Measurements from ENCODE around the gene DDX10.
A peak's percentile ranks its signal among the peaks of the same experiment; 100 is the strongest.

The DDX10 gene

GRCh38 chr11:108670451-108670850 is 5.6 kb downstream of the DDX10 start:
- Mint-ChIP-seq H3K4me1 (peaks cover 43% of the 10 kb centered on the region), H3K36me3 (peaks cover 17% of the 10 kb centered on the region), H3K4me3 (no peak overlapping the region), H3K27ac (no peak overlapping the region), H3K27me3 (no peaks in the 10 kb centered on the region), H3K9me3 (no peaks in the 10 kb centered on the region)
- DNase-seq (ENCODE audit: low spot score in 2 of 2) (no peak), ATAC-seq (ENCODE audit: low read depth) (no peak)

GRCh38 chr11:108672113-108672512 is 7.2 kb downstream of the DDX10 start:
- Mint-ChIP-seq H3K4me1 (peaks cover 31% of the 10 kb centered on the region), H3K4me3 (no peak overlapping the region), H3K27ac (peak overlapping the region; percentile 22), H3K36me3 (peaks cover 23% of the 10 kb centered on the region), H3K9me3 (no peaks in the 10 kb centered on the region), H3K27me3 (no peaks in the 10 kb centered on the region)
- DNase-seq (ENCODE audit: low spot score in 2 of 2) (no peak), ATAC-seq (ENCODE audit: low read depth) (no peak)

- peaks cover 27% of the 10 kb centered on the region for H3K4me1 Mint-ChIP-seq
- no peaks in the 10 kb centered on the region for H3K27me3 Mint-ChIP-seq
- no peak overlapping the region for H3K4me3 Mint-ChIP-seq
- H3K9me3 Mint-ChIP-seq, result no peaks in the 10 kb centered on the region
- ATAC-seq (ENCODE audit: low read depth) (no peak), DNase-seq (ENCODE audit: low spot score in 2 of 2) (no peak)
- H3K36me3 Mint-ChIP-seq, result peaks cover 23% of the 10 kb centered on the region
- H3K27ac Mint-ChIP-seq, result no peak overlapping the region
Measured at GRCh38 chr11:108672786-108673185, 7.9 kb downstream of the DDX10 start.

GRCh38 chr11:108679045-108679444 is 14.2 kb downstream of the DDX10 start:
- Mint-ChIP-seq H3K27ac (no peak overlapping the region), H3K9me3 (no peaks in the 10 kb centered on the region), H3K4me1 (no peaks in the 10 kb centered on the region), H3K4me3 (no peak overlapping the region), H3K36me3 (peaks cover 28% of the 10 kb centered on the region), H3K27me3 (no peaks in the 10 kb centered on the region)
- DNase-seq (ENCODE audit: low spot score in 2 of 2), result no peak
- ATAC-seq (ENCODE audit: low read depth), result no peak

GRCh38 chr11:108680271-108680670 is 15.4 kb downstream of the DDX10 start:
- Mint-ChIP-seq H3K9me3 (no peaks in the 10 kb centered on the region), H3K27me3 (no peaks in the 10 kb centered on the region), H3K4me3 (no peak overlapping the region), H3K4me1 (no peaks in the 10 kb centered on the region), H3K27ac (no peak overlapping the region), H3K36me3 (peaks cover 28% of the 10 kb centered on the region)
- DNase-seq (ENCODE audit: low spot score in 2 of 2) (no peak), ATAC-seq (ENCODE audit: low read depth) (no peak)

- no peaks in the 10 kb centered on the region for H3K9me3 Mint-ChIP-seq
- no peaks in the 10 kb centered on the region for H3K27me3 Mint-ChIP-seq
- peaks cover 42% of the 10 kb centered on the region for H3K36me3 Mint-ChIP-seq
- no peaks in the 10 kb centered on the region for H3K4me1 Mint-ChIP-seq
- no peak overlapping the region for H3K4me3 Mint-ChIP-seq
- no peak for DNase-seq (ENCODE audit: low spot score in 2 of 2)
- no peak for ATAC-seq (ENCODE audit: low read depth)
- H3K27ac Mint-ChIP-seq, result no peak overlapping the region
Measured at GRCh38 chr11:108685419-108686130, 20.7 kb downstream of the DDX10 start.

- H3K4me3 Mint-ChIP-seq, result no peak overlapping the region
- DNase-seq (ENCODE audit: low spot score in 2 of 2) (no peak), ATAC-seq (ENCODE audit: low read depth) (no peak)
- no peak overlapping the region for H3K27ac Mint-ChIP-seq
- H3K9me3 Mint-ChIP-seq, result no peaks in the 10 kb centered on the region
- peaks cover 14% of the 10 kb centered on the region for H3K36me3 Mint-ChIP-seq
- no peaks in the 10 kb centered on the region for H3K27me3 Mint-ChIP-seq
- H3K4me1 Mint-ChIP-seq, result no peaks in the 10 kb centered on the region
Measured at GRCh38 chr11:108693852-108694251, 29.0 kb downstream of the DDX10 start.

- no peak for DNase-seq (ENCODE audit: low spot score in 2 of 2)
- Mint-ChIP-seq H3K4me3 (no peak overlapping the region), H3K36me3 (peaks cover 9% of the 10 kb centered on the region)
Measured at GRCh38 chr11:108694846-108695245, 30.0 kb downstream of the DDX10 start.

GRCh38 chr11:108697872-108698473 is 33.1 kb downstream of the DDX10 start:
- Mint-ChIP-seq H3K9me3 (no peaks in the 10 kb centered on the region), H3K36me3 (peaks cover 11% of the 10 kb centered on the region), H3K27ac (no peak overlapping the region), H3K4me1 (no peaks in the 10 kb centered on the region), H3K27me3 (no peaks in the 10 kb centered on the region), H3K4me3 (no peak overlapping the region)
- DNase-seq (ENCODE audit: low spot score in 2 of 2) (peak; percentile 27 to 56), ATAC-seq (ENCODE audit: low read depth) (peak; percentile 99)

More at GRCh38 chr11:108694846-108695245, 30.0 kb downstream of the DDX10 start:
- no peaks in the 10 kb centered on the region for H3K27me3 Mint-ChIP-seq
- no peak for ATAC-seq (ENCODE audit: low read depth)
- no peak overlapping the region for H3K27ac Mint-ChIP-seq
- H3K9me3 Mint-ChIP-seq, result no peaks in the 10 kb centered on the region
- H3K4me1 Mint-ChIP-seq, result no peaks in the 10 kb centered on the region

GRCh38 chr11:108698844-108699642 is 34.2 kb downstream of the DDX10 start:
- DNase-seq (ENCODE audit: low spot score in 2 of 2), result no peak
- Mint-ChIP-seq H3K27ac (no peak overlapping the region), H3K36me3 (peaks cover 13% of the 10 kb centered on the region), H3K4me3 (no peak overlapping the region), H3K27me3 (no peaks in the 10 kb centered on the region), H3K4me1 (no peaks in the 10 kb centered on the region), H3K9me3 (no peaks in the 10 kb centered on the region)
- no peak for ATAC-seq (ENCODE audit: low read depth)

GRCh38 chr11:108703916-108704315 is 39.0 kb downstream of the DDX10 start:
- no peak overlapping the region for H3K27ac Mint-ChIP-seq
- H3K27me3 Mint-ChIP-seq, result no peaks in the 10 kb centered on the region
- ATAC-seq (ENCODE audit: low read depth) (no peak), DNase-seq (ENCODE audit: low spot score in 2 of 2) (no peak)
- H3K4me3 Mint-ChIP-seq, result no peak overlapping the region
- H3K9me3 Mint-ChIP-seq, result peaks cover 3% of the 10 kb centered on the region
- peaks cover 48% of the 10 kb centered on the region for H3K36me3 Mint-ChIP-seq
- H3K4me1 Mint-ChIP-seq, result no peaks in the 10 kb centered on the region

GRCh38 chr11:108705061-108705460 is 40.2 kb downstream of the DDX10 start:
- Mint-ChIP-seq H3K27me3 (no peaks in the 10 kb centered on the region), H3K36me3 (peaks cover 53% of the 10 kb centered on the region), H3K9me3 (peaks cover 5% of the 10 kb centered on the region), H3K4me1 (no peaks in the 10 kb centered on the region), H3K4me3 (no peak overlapping the region), H3K27ac (no peak overlapping the region)
- DNase-seq (ENCODE audit: low spot score in 2 of 2) (no peak), ATAC-seq (ENCODE audit: low read depth) (no peak)

- ATAC-seq (ENCODE audit: low read depth), result no peak
- Mint-ChIP-seq H3K27me3 (no peaks in the 10 kb centered on the region), H3K27ac (no peak overlapping the region), H3K4me3 (no peak overlapping the region), H3K36me3 (peaks cover 63% of the 10 kb centered on the region), H3K9me3 (peaks cover 7% of the 10 kb centered on the region), H3K4me1 (peaks cover 9% of the 10 kb centered on the region)
- no peak for DNase-seq (ENCODE audit: low spot score in 2 of 2)
Measured at GRCh38 chr11:108708173-108708572, 43.3 kb downstream of the DDX10 start.

GRCh38 chr11:108709741-108710140 is 44.9 kb downstream of the DDX10 start:
- ATAC-seq (ENCODE audit: low read depth) (no peak), DNase-seq (ENCODE audit: low spot score in 2 of 2) (no peak)
- H3K4me3 Mint-ChIP-seq, result no peak overlapping the region
- H3K36me3 Mint-ChIP-seq, result peaks cover 66% of the 10 kb centered on the region
- no peak overlapping the region for H3K27ac Mint-ChIP-seq
- H3K4me1 Mint-ChIP-seq, result peaks cover 13% of the 10 kb centered on the region
- no peaks in the 10 kb centered on the region for H3K27me3 Mint-ChIP-seq
- peaks cover 7% of the 10 kb centered on the region for H3K9me3 Mint-ChIP-seq
